ENCODE results near the gene SCGB3A2.
A peak's percentile ranks its signal among the peaks of the same experiment; 100 is the strongest.

SCGB3A2 gene

GRCh38 chr5:147902609-147903115 is 24.2 kb downstream of the SCGB3A2 start:
- Histone ChIP-seq H3K4me2 (ENCODE audit: low read length, poor library complexity, severe bottlenecking) (no peak overlapping the region), H3K4ac (ENCODE audit: low read depth in 1 of 2, low read length in 2 of 2) (no peak overlapping the region), H2BK5ac (ENCODE audit: low read depth, low read length, poor library complexity, severe bottlenecking) (no peak overlapping the region), H3K27ac (ENCODE audit: low read length, poor library complexity, severe bottlenecking) (no peak overlapping the region), H4K91ac (ENCODE audit: low read length) (no peak overlapping the region), H2AFZ (ENCODE audit: low read depth, low read length) (no peak overlapping the region), H3K4me1 (ENCODE audit: control insufficient read depth, insufficient read depth, low read depth, low read length) (no peaks in the 10 kb centered on the region), H4K8ac (ENCODE audit: low read length) (no peak overlapping the region), H2BK15ac (ENCODE audit: low read depth, poor library complexity, severe bottlenecking) (no peak overlapping the region), H3K9ac (ENCODE audit: low read length) (no peak overlapping the region), H3K4me3 (ENCODE audit: insufficient read depth in 1 of 2, low read depth in 1 of 2, low read length in 2 of 2) (no peak overlapping the region), H3K23ac (ENCODE audit: low read length in 2 of 2) (no peak overlapping the region), H2BK120ac (ENCODE audit: low read depth, low read length) (no peak overlapping the region), H3K18ac (ENCODE audit: low read depth in 1 of 2, low read length in 2 of 2) (no peak overlapping the region), H2AK5ac (ENCODE audit: low read length, severe bottlenecking) (no peak overlapping the region), H2BK12ac (ENCODE audit: low read length in 2 of 2) (no peak overlapping the region), H3K14ac (ENCODE audit: low read length in 2 of 2) (no peak overlapping the region), H3K9me3 (ENCODE audit: control insufficient read depth, low read length) (no peaks in the 10 kb centered on the region), H3K36me3 (ENCODE audit: control insufficient read depth in 1 of 2, insufficient read depth in 2 of 2, low read depth in 1 of 2, low read length in 2 of 2) (no peaks in the 10 kb centered on the region), H3K79me1 (replicated peaks; ENCODE audit: low read length, poor library complexity, severe bottlenecking) (no peaks in the 10 kb centered on the region), H3K27me3 (ENCODE audit: control insufficient read depth in 1 of 2, insufficient read depth in 1 of 2, low read length in 2 of 2) (no peaks in the 10 kb centered on the region)
- no peak for DNase-seq

- no peak overlapping the region for H3K18ac ChIP-seq (ENCODE audit: low read depth in 1 of 2, low read length in 2 of 2)
- H3K9me3 ChIP-seq (ENCODE audit: control insufficient read depth, low read length) = no peaks in the 10 kb centered on the region
- H2BK5ac ChIP-seq (ENCODE audit: low read depth, low read length, poor library complexity, severe bottlenecking) = no peak overlapping the region
- H3K14ac ChIP-seq (ENCODE audit: low read length in 2 of 2) = no peak overlapping the region
- no peak for DNase-seq
- H4K8ac ChIP-seq (ENCODE audit: low read length) = no peak overlapping the region
- H3K79me1 ChIP-seq (replicated peaks; ENCODE audit: low read length, poor library complexity, severe bottlenecking) = no peaks in the 10 kb centered on the region
- no peak overlapping the region for H3K4me2 ChIP-seq (ENCODE audit: low read length, poor library complexity, severe bottlenecking)
- H3K9ac ChIP-seq (ENCODE audit: low read length) = no peak overlapping the region
- no peak overlapping the region for H4K91ac ChIP-seq (ENCODE audit: low read length)
- no peak overlapping the region for H2AK5ac ChIP-seq (ENCODE audit: low read length, severe bottlenecking)
- no peak overlapping the region for H2BK15ac ChIP-seq (ENCODE audit: low read depth, poor library complexity, severe bottlenecking)
- 93% methylated on average over 4 of the region's 4 CpGs for WGBS
- no peak overlapping the region for H3K4ac ChIP-seq (ENCODE audit: low read depth in 1 of 2, low read length in 2 of 2)
- H3K36me3 ChIP-seq (ENCODE audit: control insufficient read depth in 1 of 2, insufficient read depth in 2 of 2, low read depth in 1 of 2, low read length in 2 of 2) = no peaks in the 10 kb centered on the region
- no peak overlapping the region for H3K4me3 ChIP-seq (ENCODE audit: insufficient read depth in 1 of 2, low read depth in 1 of 2, low read length in 2 of 2)
- no peak overlapping the region for H3K27ac ChIP-seq (ENCODE audit: low read length, poor library complexity, severe bottlenecking)
- H2BK120ac ChIP-seq (ENCODE audit: low read depth, low read length) = no peak overlapping the region
- H2BK12ac ChIP-seq (ENCODE audit: low read length in 2 of 2) = no peak overlapping the region
- no peak overlapping the region for H2AFZ ChIP-seq (ENCODE audit: low read depth, low read length)
- H3K4me1 ChIP-seq (ENCODE audit: control insufficient read depth, insufficient read depth, low read depth, low read length) = no peaks in the 10 kb centered on the region
- H3K27me3 ChIP-seq (ENCODE audit: control insufficient read depth in 1 of 2, insufficient read depth in 1 of 2, low read length in 2 of 2) = no peaks in the 10 kb centered on the region
- no peak overlapping the region for H3K23ac ChIP-seq (ENCODE audit: low read length in 2 of 2)
These were observed 25.6 kb downstream of the SCGB3A2 start for GRCh38 chr5:147904110-147904509.

DNA sequence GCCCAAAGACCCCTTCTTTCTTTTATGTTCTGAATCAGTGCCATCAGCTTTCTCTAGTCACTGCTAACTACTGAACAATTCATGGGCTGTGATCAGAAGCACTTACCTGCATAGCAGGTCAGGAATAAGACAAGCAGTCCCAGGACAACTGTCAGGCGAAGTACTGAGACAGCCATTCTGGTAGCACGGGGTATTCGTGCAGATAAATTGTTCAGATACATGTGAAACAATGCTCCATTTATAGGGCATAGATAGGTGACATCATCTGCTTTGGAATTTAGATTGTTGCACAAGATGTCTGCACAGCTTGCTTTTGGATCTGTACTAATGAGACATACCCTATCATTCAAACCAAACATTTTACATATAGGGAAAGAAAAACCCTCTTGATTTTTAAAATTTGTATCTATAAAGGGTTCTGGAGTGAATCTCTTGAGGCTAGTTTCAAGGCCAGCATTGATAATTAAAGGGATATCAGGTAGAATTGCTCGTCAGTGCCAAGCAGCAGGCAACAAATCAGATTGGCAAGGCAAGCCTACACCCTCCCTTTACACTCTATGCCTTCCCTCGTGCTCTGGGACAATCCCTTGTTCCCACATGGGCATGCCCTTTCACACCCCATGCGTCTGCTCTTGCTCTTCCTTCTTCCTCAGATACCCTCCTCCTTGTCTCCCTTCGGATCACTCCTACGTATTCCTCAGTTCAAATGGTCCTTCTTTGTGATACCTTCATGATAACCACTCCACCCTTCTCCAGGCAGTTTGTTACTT is 28.0 kb downstream of the SCGB3A2 start, which contains the start of gene C5orf46:
C5orf46 (minus strand) TSS at position 213 of the 770 bp plus-strand sequence; CDS start at position 176, 37 bp downstream.
- Histone ChIP-seq H3K9me3 (ENCODE audit: control insufficient read depth, low read length) (no peaks in the 10 kb centered on the region), H3K14ac (ENCODE audit: low read length in 2 of 2) (peak within 1 kb of the TSS in 1 of 2 experiments; percentile 2), H3K23ac (ENCODE audit: low read length in 2 of 2) (no peak within 1 kb of the TSS), H3K4me3 (ENCODE audit: insufficient read depth in 1 of 2, low read depth in 1 of 2, low read length in 2 of 2) (no peak within 1 kb of the TSS), H3K18ac (ENCODE audit: low read depth in 1 of 2, low read length in 2 of 2) (no peak within 1 kb of the TSS), H3K79me1 (replicated peaks; ENCODE audit: low read length, poor library complexity, severe bottlenecking) (no peaks in the 10 kb centered on the region), H3K27me3 (ENCODE audit: control insufficient read depth in 1 of 2, insufficient read depth in 1 of 2, low read length in 2 of 2) (no peaks in the 10 kb centered on the region), H2AK5ac (ENCODE audit: low read length, severe bottlenecking) (no peak within 1 kb of the TSS), H3K9ac (ENCODE audit: low read length) (no peak within 1 kb of the TSS), H4K8ac (ENCODE audit: low read length) (no peak within 1 kb of the TSS), H3K4me1 (ENCODE audit: control insufficient read depth, insufficient read depth, low read depth, low read length) (no peaks in the 10 kb centered on the region), H2AFZ (ENCODE audit: low read depth, low read length) (no peak within 1 kb of the TSS), H2BK12ac (ENCODE audit: low read length in 2 of 2) (no peak within 1 kb of the TSS), H2BK15ac (ENCODE audit: low read depth, poor library complexity, severe bottlenecking) (no peak within 1 kb of the TSS), H3K4me2 (ENCODE audit: low read length, poor library complexity, severe bottlenecking) (no peak within 1 kb of the TSS), H4K91ac (ENCODE audit: low read length) (no peak within 1 kb of the TSS), H3K36me3 (ENCODE audit: control insufficient read depth in 1 of 2, insufficient read depth in 2 of 2, low read depth in 1 of 2, low read length in 2 of 2) (no peaks in the 10 kb centered on the region), H3K4ac (ENCODE audit: low read depth in 1 of 2, low read length in 2 of 2) (peak within 1 kb of the TSS in 1 of 2 experiments; percentile 38), H2BK120ac (ENCODE audit: low read depth, low read length) (no peak within 1 kb of the TSS), H3K27ac (ENCODE audit: low read length, poor library complexity, severe bottlenecking) (no peak within 1 kb of the TSS), H2BK5ac (ENCODE audit: low read depth, low read length, poor library complexity, severe bottlenecking) (no peak within 1 kb of the TSS)
- 73% methylated on average over 8 of the region's 8 CpGs for whole genome bisulfite sequencing
- peak; percentile 47 for DNase-seq

GRCh38 chr5:147911427-147911826 is 32.9 kb downstream of the SCGB3A2 start:
- Histone ChIP-seq H4K91ac (ENCODE audit: low read length) (no peak overlapping the region), H2BK120ac (ENCODE audit: low read depth, low read length) (no peak overlapping the region), H3K4me2 (ENCODE audit: low read length, poor library complexity, severe bottlenecking) (no peak overlapping the region), H3K23ac (ENCODE audit: low read length in 2 of 2) (no peak overlapping the region), H2BK12ac (ENCODE audit: low read length in 2 of 2) (no peak overlapping the region), H3K4me1 (ENCODE audit: control insufficient read depth, insufficient read depth, low read depth, low read length) (no peaks in the 10 kb centered on the region), H3K9me3 (ENCODE audit: control insufficient read depth, low read length) (no peaks in the 10 kb centered on the region), H3K14ac (ENCODE audit: low read length in 2 of 2) (no peak overlapping the region), H3K27me3 (ENCODE audit: control insufficient read depth in 1 of 2, insufficient read depth in 1 of 2, low read length in 2 of 2) (peaks cover 0 to 2% of the 10 kb centered on the region in 2 experiments), H4K8ac (ENCODE audit: low read length) (no peak overlapping the region), H3K36me3 (ENCODE audit: control insufficient read depth in 1 of 2, insufficient read depth in 2 of 2, low read depth in 1 of 2, low read length in 2 of 2) (no peaks in the 10 kb centered on the region), H3K9ac (ENCODE audit: low read length) (no peak overlapping the region), H3K79me1 (replicated peaks; ENCODE audit: low read length, poor library complexity, severe bottlenecking) (no peaks in the 10 kb centered on the region), H2BK15ac (ENCODE audit: low read depth, poor library complexity, severe bottlenecking) (no peak overlapping the region), H3K18ac (ENCODE audit: low read depth in 1 of 2, low read length in 2 of 2) (no peak overlapping the region), H3K27ac (ENCODE audit: low read length, poor library complexity, severe bottlenecking) (no peak overlapping the region), H2AK5ac (ENCODE audit: low read length, severe bottlenecking) (no peak overlapping the region), H2AFZ (ENCODE audit: low read depth, low read length) (no peak overlapping the region), H3K4ac (ENCODE audit: low read depth in 1 of 2, low read length in 2 of 2) (no peak overlapping the region), H3K4me3 (ENCODE audit: insufficient read depth in 1 of 2, low read depth in 1 of 2, low read length in 2 of 2) (no peak overlapping the region), H2BK5ac (ENCODE audit: low read depth, low read length, poor library complexity, severe bottlenecking) (no peak overlapping the region)
- DNase-seq = no peak
- 84% methylated on average over 6 of the region's 6 CpGs for WGBS
